Right atrium auricular region (tissue), 2 donors: ENCODE results near the gene POLR2E. TPM values are rescaled to one million over a fixed set of nuclear protein-coding genes. Genes with fewer than 3 reads are reported as not detected.

Experiments
- DNase-seq: peaks from one replicate; pipeline ENCODE4 v3.0.0-alpha.2; 2019; ENCODE audit warnings: low spot score
- H3K27ac ChIP-seq, 2 donors: fragments of 200-600 bp; sonication (generic); 1 replicate in 1 of 2; 2 replicates in 1 of 2; pipeline ENCODE4 v1.5.1; 2016 to 2019
- H3K27me3 ChIP-seq, 2 donors: fragments of 200-600 bp; sonication (generic); one replicate each; pipeline versions ENCODE4 v1.5.1 to v1.6.0; 2017 to 2019
- H3K36me3 ChIP-seq: fragments of 200-600 bp; sonication (generic); one replicate; pipeline ENCODE4 v1.5.1; 2016
- H3K4me1 ChIP-seq, 2 donors: fragments of 200-600 bp; sonication (generic); one replicate each; pipeline versions ENCODE4 v1.5.1 to v1.6.0; 2017 to 2019
- H3K4me3 ChIP-seq, 2 donors: fragments of 200-600 bp; sonication (generic); 1 replicate in 1 of 2; 2 replicates in 1 of 2; pipeline ENCODE4 v1.5.1; 2017 to 2019; ENCODE audit warnings: mild to moderate bottlenecking in 1 of 2, moderate library complexity in 1 of 2
- H3K9me3 ChIP-seq, 2 donors: fragments of 200-600 bp; sonication (generic); one replicate each; pipeline ENCODE4 v1.5.1; 2019
- CTCF ChIP-seq, 2 donors: fragments of 200-600 bp; sonication (generic); IDR thresholded peaks; one replicate each; pipeline ENCODE4 v1.5.1; 2019; ENCODE audit warnings: antibody characterized with exemption in 2 of 2
- total RNA-seq, 2 donors: library from RNA; depleted of rRNA; stranded (reverse); fragments of >200 nt; gene quantifications; one replicate each; pipeline ENCODE4 v1.1.0, GENCODE V29; 2016

POLR2E gene
- total RNA-seq, 2 donors from 2014 or later = 149 to 252 TPM

GRCh38 chr19:1105873-1106840 is 11.0 kb upstream of the POLR2E start:
- no peak for DNase-seq
- H3K27me3 ChIP-seq = no peaks in the 10 kb centered on the region
- no peak for TF ChIP-seq CTCF (IDR thresholded peaks at IDR 0.05)
- H3K27ac ChIP-seq = peak overlapping the region in 1 of 2 donors; percentile 98
- H3K4me1 ChIP-seq = peaks cover 0 to 47% of the 10 kb centered on the region in 2 donors
- peaks cover 46% of the 10 kb centered on the region for H3K36me3 ChIP-seq
- no peaks in the 10 kb centered on the region for H3K9me3 ChIP-seq
- peak overlapping the region in 1 of 2 donors; percentile 75 for H3K4me3 ChIP-seq

- Histone ChIP-seq H3K4me3 (peak overlapping the region; percentile 57 to 75), H3K9me3 (no peaks in the 10 kb centered on the region), H3K36me3 (peaks cover 37% of the 10 kb centered on the region), H3K27ac (peak overlapping the region; percentile 98 to 99), H3K27me3 (no peaks in the 10 kb centered on the region), H3K4me1 (peaks cover 0 to 56% of the 10 kb centered on the region in 2 donors)
- DNase-seq = no peak
- TF ChIP-seq CTCF (IDR thresholded peaks at IDR 0.05) = no peak
These were observed 10.1 kb upstream of the POLR2E start for GRCh38 chr19:1105008-1105872.

GRCh38 chr19:1104311-1105007 is 9.3 kb upstream of the POLR2E start:
- H3K9me3 ChIP-seq = no peaks in the 10 kb centered on the region
- peaks cover 0 to 61% of the 10 kb centered on the region in 2 donors for H3K4me1 ChIP-seq
- peaks cover 29% of the 10 kb centered on the region for H3K36me3 ChIP-seq
- DNase-seq = no peak
- peak overlapping the region; percentile 57 to 75 for H3K4me3 ChIP-seq
- no peak for TF ChIP-seq CTCF (IDR thresholded peaks at IDR 0.05)
- H3K27ac ChIP-seq = peak overlapping the region; percentile 98 to 99
- H3K27me3 ChIP-seq = no peaks in the 10 kb centered on the region

GRCh38 chr19:1103708-1104310 is 8.6 kb upstream of the POLR2E start, which contains the start of gene GPX4:
TSS of gene GPX4 (plus strand) at chr19:1103994. CDS start at chr19:1104044, 50 bp downstream.
- Histone ChIP-seq H3K36me3 (peaks cover 23% of the 10 kb centered on the region), H3K4me1 (peaks cover 0 to 68% of the 10 kb centered on the region in 2 donors), H3K9me3 (no peaks in the 10 kb centered on the region), H3K27ac (peak within 1 kb of the TSS; percentile 98 to 99), H3K27me3 (no peaks in the 10 kb centered on the region), H3K4me3 (peak within 1 kb of the TSS; percentile 57 to 75)
- peak; percentile 99 for DNase-seq
- TF ChIP-seq CTCF (IDR thresholded peaks at IDR 0.05) = no peak
